H9 (cell line): ENCODE results near the gene ZNF365. TPM values are rescaled to one million over a fixed set of nuclear protein-coding genes. Genes with fewer than 3 reads are reported as not detected.

Experiments
- DNase-seq: peaks from one replicate; pipeline ENCODE4 v3.0.0-alpha.2; 2017
- H2AFZ ChIP-seq: one replicate; pipeline ENCODE4 v1.6.1; 2013; ENCODE audit warnings: mild to moderate bottlenecking, low read length, control low read depth, moderate library complexity
- H2AK5ac ChIP-seq: 2 replicates; pipeline ENCODE4 v1.6.1; 2013; ENCODE audit warnings: low read length, control low read depth, mixed read lengths; ENCODE audit not compliant: insufficient read length
- H2BK120ac ChIP-seq: one replicate; pipeline ENCODE4 v1.6.1; 2013; ENCODE audit warnings: low read depth, mild to moderate bottlenecking, low read length, control low read depth, inconsistent platforms; ENCODE audit not compliant: poor library complexity, severe bottlenecking
- H2BK12ac ChIP-seq: 2 replicates; pipeline ENCODE4 v1.6.1; 2013; ENCODE audit warnings: low read length, control low read depth, mixed read lengths, low read depth; ENCODE audit not compliant: insufficient read length
- H2BK15ac ChIP-seq: 2 replicates; pipeline ENCODE4 v1.6.1; 2013; ENCODE audit warnings: low read depth, low read length, control low read depth
- H2BK20ac ChIP-seq: one replicate; pipeline ENCODE4 v1.6.1; 2013; ENCODE audit warnings: low read depth, mild to moderate bottlenecking, low read length, control low read depth, inconsistent platforms; ENCODE audit not compliant: poor library complexity, severe bottlenecking
- H2BK5ac ChIP-seq: 2 replicates; pipeline ENCODE4 v1.6.1; 2013; ENCODE audit warnings: low read length, control low read depth, mixed read lengths; ENCODE audit not compliant: insufficient read length
- H3K14ac ChIP-seq: 2 replicates; pipeline ENCODE4 v1.6.1; 2013; ENCODE audit warnings: low read length, control low read depth; ENCODE audit not compliant: insufficient read depth
- H3K18ac ChIP-seq: 2 replicates; pipeline ENCODE4 v1.6.1; 2013; ENCODE audit warnings: low read depth, mild to moderate bottlenecking, mixed read lengths, low read length, control low read depth; ENCODE audit not compliant: insufficient read length
- H3K23ac ChIP-seq: 2 replicates; pipeline ENCODE4 v1.6.1; 2013; ENCODE audit warnings: low read length, control low read depth, mixed read lengths, low read depth; ENCODE audit not compliant: insufficient read length
- H3K23me2 ChIP-seq: 2 replicates; pipeline ENCODE4 v1.6.1; 2013; ENCODE audit warnings: low read depth, mild to moderate bottlenecking, mixed read lengths, low read length, control low read depth; ENCODE audit not compliant: insufficient read length, poor library complexity, severe bottlenecking
- H3K27ac ChIP-seq: 2 replicates; pipeline ENCODE4 v1.5.1; 2013; ENCODE audit warnings: low read length, control low read depth, mixed read lengths, low read depth; ENCODE audit not compliant: insufficient read length
- H3K27me3 ChIP-seq: 2 replicates; pipeline ENCODE4 v1.6.1; 2013; ENCODE audit warnings: low read length, control low read depth, inconsistent platforms; ENCODE audit not compliant: insufficient read depth
- H3K4ac ChIP-seq: 2 replicates; pipeline ENCODE4 v1.6.1; 2013; ENCODE audit warnings: low read depth, mild to moderate bottlenecking, control low read depth, inconsistent platforms, low read length, moderate library complexity
- H3K4me1 ChIP-seq: 2 replicates; pipeline ENCODE4 v1.6.1; 2013; ENCODE audit warnings: low read length, control low read depth, inconsistent platforms; ENCODE audit not compliant: insufficient read depth
- H3K4me2 ChIP-seq: 2 replicates; pipeline ENCODE4 v1.6.1; 2013; ENCODE audit warnings: low read length, control low read depth, mixed read lengths; ENCODE audit not compliant: insufficient read length, insufficient read depth
- H3K56ac ChIP-seq: 2 replicates; pipeline ENCODE4 v1.6.1; 2013; ENCODE audit warnings: low read depth, mild to moderate bottlenecking, mixed read lengths, low read length, control low read depth; ENCODE audit not compliant: insufficient read length
- H3K79me1 ChIP-seq: 2 replicates; pipeline ENCODE4 v1.6.1; 2013; ENCODE audit warnings: low read depth, mild to moderate bottlenecking, moderate library complexity, low read length, control low read depth, inconsistent platforms; ENCODE audit not compliant: insufficient read depth, poor library complexity, severe bottlenecking
- H3K79me2 ChIP-seq: 2 replicates; pipeline ENCODE4 v1.6.1; 2013; ENCODE audit warnings: low read length, control low read depth, inconsistent platforms; ENCODE audit not compliant: insufficient read depth
- H3K9ac ChIP-seq: 2 replicates; pipeline ENCODE4 v1.6.1; 2013; ENCODE audit warnings: low read length, control low read depth, mixed read lengths; ENCODE audit not compliant: insufficient read length; ENCODE audit errors: extremely low read depth
- H3K9me3 ChIP-seq: one replicate; pipeline ENCODE4 v1.6.1; 2013; ENCODE audit warnings: low read depth, low read length, inconsistent platforms; ENCODE audit not compliant: control insufficient read depth
- H3T11ph ChIP-seq: one replicate; pipeline ENCODE4 v1.6.1; 2013; ENCODE audit warnings: mild to moderate bottlenecking, low read length, control low read depth, inconsistent platforms
- H4K20me1 ChIP-seq: one replicate; pipeline ENCODE4 v1.6.1; 2013; ENCODE audit not compliant: control insufficient read depth, insufficient read length, insufficient read depth
- H4K5ac ChIP-seq: 2 replicates; pipeline ENCODE4 v1.6.1; 2013; ENCODE audit warnings: low read depth, mild to moderate bottlenecking, mixed read lengths, low read length, control low read depth; ENCODE audit not compliant: insufficient read length
- H4K8ac ChIP-seq: replicated peaks from 2 replicates; pipeline ENCODE4 v1.6.1; 2013; ENCODE audit warnings: low read length, control low read depth, mixed read lengths, low read depth; ENCODE audit not compliant: insufficient read length
- H4K91ac ChIP-seq: 2 replicates; pipeline ENCODE4 v1.6.1; 2013; ENCODE audit warnings: low read depth, mild to moderate bottlenecking, moderate library complexity, mixed read lengths, low read length, control low read depth; ENCODE audit not compliant: insufficient read length
- H3K27ac Mint-ChIP-seq, 3 experiments: 2 replicates in 2 of 3; 3 replicates in 1 of 3; pipeline ENCODE4 v1.8.0; 2020 to 2021; ENCODE audit warnings: mixed read lengths in 3 of 3, mild to moderate bottlenecking in 1 of 3, moderate library complexity in 1 of 3
- H3K27me3 Mint-ChIP-seq: 2 replicates; pipeline ENCODE4 v1.8.0; 2021; ENCODE audit warnings: low read depth, mild to moderate bottlenecking, moderate library complexity, mixed read lengths
- H3K36me3 Mint-ChIP-seq, 3 experiments: 2 replicates in 2 of 3; 3 replicates in 1 of 3; pipeline ENCODE4 v1.8.0; 2020 to 2021; ENCODE audit warnings: low read depth in 3 of 3, mixed read lengths in 3 of 3; ENCODE audit not compliant: insufficient read depth in 1 of 3
- H3K4me1 Mint-ChIP-seq, 2 experiments: 2 replicates each; pipeline ENCODE4 v1.8.0; 2020; ENCODE audit warnings: mixed read lengths in 2 of 2
- H3K4me3 Mint-ChIP-seq, 2 experiments: 2 replicates in 1 of 2; 3 replicates in 1 of 2; pipeline ENCODE4 v1.8.0; 2020 to 2021; ENCODE audit warnings: mild to moderate bottlenecking in 2 of 2, mixed read lengths in 2 of 2, moderate library complexity in 1 of 2
- H3K9me3 Mint-ChIP-seq, 2 experiments: 2 replicates in 1 of 2; 3 replicates in 1 of 2; pipeline ENCODE4 v1.8.0; 2020; ENCODE audit warnings: mild to moderate bottlenecking in 2 of 2, mixed read lengths in 2 of 2, moderate library complexity in 1 of 2
- CTCF ChIP-seq: fragments of 200-600 bp; sonication (generic); conservative IDR thresholded peaks from 3 replicates; pipeline ENCODE4 v1.8.0; 2021; ENCODE audit warnings: antibody characterized with exemption, mild to moderate bottlenecking
- WGBS: extraction: QIAGEN DNeasy Blood & Tissue Kit; methylation state at CpG from one replicate; pipeline ENCODE4 v1.1.7; 2013; ENCODE audit warnings: missing lambda C conversion rate, low lambda C conversion rate, mixed read lengths; ENCODE audit not compliant: insufficient read length; ENCODE audit errors: extremely low coverage; 5-methylcytosine and 5-hydroxymethylcytosine counted together
- total RNA-seq: library from RNA; stranded (reverse); gene quantifications from 2 replicates; pipeline ENCODE4 v1.2.1, GENCODE V29; 2021

ZNF365 gene
- total RNA-seq, 1 experiment from 2014 or later: 0.59 TPM

GRCh38 chr10:62354916-62355315 lies 19.3 kb upstream of the ZNF365 start:
- Histone ChIP-seq H3K4me2 (no peak overlapping the region), H3K56ac (no peak overlapping the region), H4K20me1 (no peaks in the 10 kb centered on the region), H3K18ac (no peak overlapping the region), H3K79me1 (no peaks in the 10 kb centered on the region), H2BK20ac (no peak overlapping the region), H2AK5ac (no peak overlapping the region), H3K27ac (no peak overlapping the region), H4K91ac (no peak overlapping the region), H3K23me2 (no peaks in the 10 kb centered on the region), H2BK120ac (no peak overlapping the region), H2BK5ac (no peak overlapping the region), H4K5ac (no peak overlapping the region), H2BK15ac (no peak overlapping the region), H3K27me3 (no peaks in the 10 kb centered on the region), H2AFZ (no peak overlapping the region), H3K79me2 (no peaks in the 10 kb centered on the region), H2BK12ac (no peak overlapping the region), H3K23ac (no peak overlapping the region), H4K8ac (no peak overlapping the region), H3K14ac (no peak overlapping the region), H3K4me1 (no peaks in the 10 kb centered on the region), H3K9me3 (no peaks in the 10 kb centered on the region), H3K9ac (no peak overlapping the region), H3T11ph (no peak overlapping the region), H3K4ac (no peak overlapping the region)
- H3K4me3 Mint-ChIP-seq: no peak overlapping the region
- H3K9me3 Mint-ChIP-seq: peaks cover 22 to 34% of the 10 kb centered on the region in 2 experiments
- no peaks in the 10 kb centered on the region for H3K4me1 Mint-ChIP-seq
- no peak overlapping the region for H3K27ac Mint-ChIP-seq
- H3K27me3 Mint-ChIP-seq: no peaks in the 10 kb centered on the region; the same call in 1 of the 2 replicates
- no peak for DNase-seq
- no CpG with 5 or more reads among the region's 2 CpGs for WGBS
- peaks cover 2 to 11% (median 8%) of the 10 kb centered on the region in 3 experiments; a peak in 4 of 7 replicates for H3K36me3 Mint-ChIP-seq
- no peak for TF ChIP-seq CTCF
